K562 (cell line): Measurements from ENCODE around the gene FIZ1. TPM values are rescaled to one million over a fixed set of nuclear protein-coding genes. Genes with fewer than 3 reads are reported as not detected.
A peak's percentile ranks its signal among the peaks of the same experiment; 100 is the strongest.

ENCODE experiments used
- ATAC-seq: fragments of 200-7000 bp; cut with Tn5 transposase; 3 replicates; pipeline ENCODE4 v1.9.1; 2020; ENCODE audit warnings: moderate library complexity
- BruUV-seq: library from RNA; stranded (reverse); fragments of 400-500 nt; replicated peaks from 2 replicates; lab custom pipeline; 2021; lab: Mats Ljungman, UMichigan
- CTCF ChIA-PET: fragments of 300-600 bp; formaldehyde crosslinking; extraction: SDS; loops from one replicate; lab custom pipeline; 2021; ENCODE audit warnings: low intra/inter-chr PET ratio; lab: Yijun Ruan, JAX
- POLR2A ChIA-PET: fragments of 300-600, 350-650 bp; sonication (Branson Sonifier 250); formaldehyde crosslinking; extraction: SDS; loops from one replicate; lab custom pipeline; 2021; ENCODE audit warnings: antibody characterized with exemption, inconsistent platforms; lab: Yijun Ruan, JAX
- DNase-seq, 4 experiments: peaks; one replicate each; pipeline versions ENCODE4 v3.0.0 to v3.0.0-alpha.2; 2011 to 2018; ENCODE audit warnings: low spot score in 3 of 4, mixed read lengths in 3 of 4; ENCODE audit errors: extremely low read depth in 1 of 4
- FAIRE-seq: peaks from 2 replicates; lab custom pipeline; 2011; peaks lifted over from hg19 to GRCh38; lab: Jason Lieb, UNC
- H2AFZ ChIP-seq: 2 replicates; pipeline ENCODE4 v1.6.0; 2011; ENCODE audit warnings: low read depth, low read length, control low read depth, inconsistent platforms
- H3K27ac ChIP-seq: fragments of 200-600 bp; 3 replicates; pipeline ENCODE4 v1.8.0; 2011; ENCODE audit warnings: low read depth, mild to moderate bottlenecking, control low read depth, inconsistent platforms, low read length, moderate library complexity, mixed read lengths; ENCODE audit errors: extremely low read depth
- H3K27me3 ChIP-seq, 2 experiments: fragments of 300-600 bp in 1 of 2; 2 replicates in 1 of 2; 3 replicates in 1 of 2; pipeline versions ENCODE4 v1.6.0 to v1.8.0; 2011; ENCODE audit warnings: inconsistent platforms in 2 of 2, low read length in 2 of 2, mild to moderate bottlenecking in 1 of 2, mixed read lengths in 1 of 2, moderate library complexity in 1 of 2; ENCODE audit not compliant: control insufficient read depth in 2 of 2, insufficient read depth in 2 of 2
- H3K36me3 ChIP-seq: fragments of 300-600 bp; 3 replicates; pipeline ENCODE4 v1.8.0; 2011; ENCODE audit warnings: mild to moderate bottlenecking, low read length, inconsistent platforms; ENCODE audit not compliant: control insufficient read depth, insufficient read depth
- H3K4me1 ChIP-seq, 2 experiments: fragments of 200-600 bp in 1 of 2; replicated peaks in 1 of 2; 2 replicates in 1 of 2; 3 replicates in 1 of 2; pipeline versions ENCODE4 v1.5.1 to v1.8.0; 2011; ENCODE audit warnings: inconsistent platforms in 2 of 2, low read length in 2 of 2, mild to moderate bottlenecking in 1 of 2, mixed read lengths in 1 of 2, moderate library complexity in 1 of 2; ENCODE audit not compliant: control insufficient read depth in 2 of 2, insufficient read depth in 2 of 2
- H3K4me2 ChIP-seq: 2 replicates; pipeline ENCODE4 v1.6.1; 2011; ENCODE audit warnings: low read length, control low read depth, inconsistent platforms, mixed read lengths; ENCODE audit not compliant: insufficient read depth
- H3K4me3 ChIP-seq: fragments of 200-600 bp; sonication (generic), shearing (Covaris generic); 2 replicates; pipeline ENCODE4 v1.5.1; 2016; ENCODE audit warnings: control low read depth, inconsistent platforms
- H3K79me2 ChIP-seq: fragments of 200-600 bp; 3 replicates; pipeline ENCODE4 v1.8.0; 2011; ENCODE audit warnings: low read length, inconsistent platforms; ENCODE audit not compliant: control insufficient read depth, insufficient read depth
- H3K9ac ChIP-seq, 2 experiments: 2 replicates each; pipeline versions ENCODE4 v1.6.0 to v1.6.1; 2011; ENCODE audit warnings: low read depth in 2 of 2, low read length in 2 of 2, control low read depth in 1 of 2, inconsistent platforms in 1 of 2, mild to moderate bottlenecking in 1 of 2, mixed read lengths in 1 of 2; ENCODE audit not compliant: insufficient read depth in 1 of 2
- H3K9me1 ChIP-seq: one replicate; pipeline ENCODE4 v1.6.0; 2011; ENCODE audit warnings: inconsistent platforms, mild to moderate bottlenecking, low read length, moderate library complexity; ENCODE audit not compliant: control insufficient read depth, insufficient read depth
- H3K9me3 ChIP-seq: replicated peaks from 2 replicates; pipeline ENCODE4 v1.5.1; 2011; ENCODE audit warnings: low read depth, low read length, inconsistent platforms; ENCODE audit not compliant: control insufficient read depth, insufficient read depth
- H4K20me1 ChIP-seq: replicated peaks from 2 replicates; pipeline ENCODE4 v1.6.1; 2011; ENCODE audit warnings: low read length, inconsistent platforms, mixed read lengths; ENCODE audit not compliant: control insufficient read depth, insufficient read depth
- CREB5 ChIP-seq: fragments of 250-450 bp; sonication (Bioruptor Pico); IDR thresholded peaks from 2 replicates; pipeline ENCODE4 v1.5.0; 2020; ENCODE audit warnings: mild to moderate bottlenecking
- TCF3 ChIP-seq: sonication (generic); formaldehyde crosslinking; IDR thresholded peaks from 2 replicates; pipeline ENCODE4 v1.4.0; 2020; ENCODE audit warnings: mild to moderate bottlenecking, missing genetic modification reagents
- ZNF174 ChIP-seq: fragments of 250-450 bp; sonication (Bioruptor Pico); IDR thresholded peaks from 2 replicates; pipeline ENCODE4 v1.4.0; 2020; ENCODE audit warnings: mild to moderate bottlenecking
- WGBS: fragments of 100-300 bp; shearing (Covaris generic); methylation state at CpG from one replicate; pipeline ENCODE4 v1.1.6; 2016; ENCODE audit warnings: low coverage, mixed read lengths; ENCODE audit not compliant: insufficient coverage; ENCODE audit errors: missing lambda C conversion rate; 5-methylcytosine and 5-hydroxymethylcytosine counted together
- in situ Hi-C: fragments of 300-500 bp; cut with MboI; formaldehyde crosslinking; loops from 4 replicates; pipeline ENCODE4 v1.15.0; 2018; ENCODE audit warnings: inconsistent platforms, mixed read lengths
- intact Hi-C: fragments of 100-400 bp; cut with micrococcal nuclease; formaldehyde crosslinking; loops from 2 replicates; pipeline ENCODE4 v1.14.2; 2022
- polyA plus RNA-seq, 8 experiments: library from polyadenylated mRNA; depleted of rRNA in 4 of 8; stranded (reverse) in 5 of 8; unstranded in 3 of 8; fragments of >200 nt; fragmentation: Nextera tagmentation in 2 of 8; fragmentation: Illumina TruSeq in 1 of 8; extraction: Ambion mirVana in 2 of 8; extraction: Trizol in 1 of 8; gene quantifications; 2 replicates each; pipeline versions ENCODE4 v1.2.1 to v1.2.3, GENCODE V29; 2011 to 2014; ENCODE audit warnings: inconsistent platforms in 1 of 8, missing spikeins in 1 of 8
- total RNA-seq, 7 experiments: library from RNA; depleted of rRNA in 6 of 7; stranded (reverse); fragments of >200 nt in 6 of 7; fragmentation: Illumina TruSeq in 2 of 7; extraction: Trizol in 2 of 7; gene quantifications; 2 replicates each; pipeline versions ENCODE4 v1.2.1 to v1.2.3, GENCODE V29; 2011 to 2021; ENCODE audit warnings: low replicate concordance in 1 of 7
- TF ChIP-seq, protein P1 (sequence below): fragments of 250-450 bp; sonication (Bioruptor Pico); IDR thresholded peaks from 2 replicates; pipeline ENCODE4 v1.5.0; 2021

The FIZ1 gene
- total and polyA plus RNA-seq, 9 of the 15 experiments (the other 6 are each of a cell fraction or from before 2014, with no cell fraction given), result 0.79 to 17.5 (median 5.5) TPM

- Histone ChIP-seq H3K79me2 (peaks cover 7% of the 10 kb centered on the region; the same call in 2 of the 3 replicates), H3K9ac (no peak overlapping the region; a peak in 1 of 4 replicates), H3K4me3 (no peak overlapping the region), H2AFZ (no peak overlapping the region), H3K27ac (no peak overlapping the region), H3K9me1 (no peaks in the 10 kb centered on the region), H3K4me2 (no peak overlapping the region), H3K4me1 (peaks cover 9 to 11% of the 10 kb centered on the region in 2 experiments; a peak in 4 of 5 replicates), H3K9me3 (no peaks in the 10 kb centered on the region), H3K36me3 (no peaks in the 10 kb centered on the region; the same call in 2 of the 3 replicates)
- 38% methylated on average over 11 of the region's 11 CpGs for WGBS
- ATAC-seq, result no peak
- no peak for TF ChIP-seq CREB5 (CRISPR knock-in tag)
- TF ChIP-seq TCF3 (CRISPR knock-in tag), result 0 out of 2 replicates have a peak, but pooled peaks have one; percentile 16
- no peak for TF ChIP-seq ZNF174 (CRISPR knock-in tag)
- TF ChIP-seq, protein P1, sequence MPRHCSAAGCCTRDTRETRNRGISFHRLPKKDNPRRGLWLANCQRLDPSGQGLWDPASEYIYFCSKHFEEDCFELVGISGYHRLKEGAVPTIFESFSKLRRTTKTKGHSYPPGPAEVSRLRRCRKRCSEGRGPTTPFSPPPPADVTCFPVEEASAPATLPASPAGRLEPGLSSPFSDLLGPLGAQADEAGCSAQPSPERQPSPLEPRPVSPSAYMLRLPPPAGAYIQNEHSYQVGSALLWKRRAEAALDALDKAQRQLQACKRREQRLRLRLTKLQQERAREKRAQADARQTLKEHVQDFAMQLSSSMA (CRISPR knock-in tag), result no peak
- TF ChIP-seq, all 486 proteins: peak for 1
- no peak for DNase-seq
- ChIA-PET CTCF (interaction anchor here (0.6 kb wide), 1 partner anchor 682 kb away, joined by 3 read pairs; no protein-coding TSS in a partner anchor), POLR2A (interaction anchor here (0.8 to 3.8 kb wide), 3 partner anchors 10 to 122 kb away, joined by 3 to 18 read pairs (median 4); no protein-coding TSS in a partner anchor)
- in situ Hi-C loops (loop anchor here (5.0 to 25.0 kb wide), 4 partner anchors 109 to 686 kb away; partner anchors contain the start of genes BRSK1, HSPBP1, TNNT1 and ZSCAN5A), intact Hi-C loops (no loop called here)
- peak; percentile 59 for FAIRE-seq
- no peaks in the 10 kb centered on the region for H3K27me3 ChIP-seq
- no TSS peak for BruUV-seq
- H4K20me1 ChIP-seq, result no peaks in the 10 kb centered on the region; the same call in 1 of the 2 replicates
Observed at GRCh38 chr19:55626350-55626749, 27.0 kb upstream of the FIZ1 start.
